Thoracic aorta (tissue), 2 donors: ENCODE results near the gene CERS4. TPM values are rescaled to one million over a fixed set of nuclear protein-coding genes. Genes with fewer than 3 reads are reported as not detected.

Experiments
- ATAC-seq: fragments of 150-250 bp; one replicate; pipeline ENCODE4 v1.8.0; 2017; ENCODE audit warnings: low read depth; ENCODE audit not compliant: insufficient number of reproducible peaks, low FRiP score
- DNase-seq: peaks from one replicate; pipeline ENCODE4 v3.0.0-alpha.2; 2020; ENCODE audit warnings: low spot score
- H3K27ac ChIP-seq, 2 donors: fragments of 200-600 bp; sonication (generic); 1 replicate in 1 of 2; 2 replicates in 1 of 2; pipeline ENCODE4 v1.5.1; 2016; ENCODE audit warnings: mild to moderate bottlenecking in 2 of 2, moderate library complexity in 2 of 2
- H3K27me3 ChIP-seq: fragments of 200-600 bp; sonication (generic); replicated peaks from 2 replicates; pipeline ENCODE4 v1.6.0; 2016; ENCODE audit warnings: mild to moderate bottlenecking; ENCODE audit not compliant: insufficient read depth
- H3K36me3 ChIP-seq: fragments of 200-600 bp; sonication (generic); one replicate; pipeline ENCODE4 v1.5.1; 2016
- H3K4me1 ChIP-seq, 2 donors: fragments of 200-600 bp; sonication (generic); 1 replicate in 1 of 2; 2 replicates in 1 of 2; pipeline versions ENCODE4 v1.5.1 to v1.6.0; 2016; ENCODE audit warnings: low read depth in 2 of 2, mild to moderate bottlenecking in 1 of 2; ENCODE audit not compliant: control insufficient read depth in 1 of 2
- H3K4me3 ChIP-seq: fragments of 200-600 bp; sonication (generic); 2 replicates; pipeline ENCODE4 v1.5.1; 2016; ENCODE audit warnings: mild to moderate bottlenecking
- H3K9me3 ChIP-seq: fragments of 200-600 bp; sonication (generic); 2 replicates; pipeline ENCODE4 v1.5.1; 2016
- CTCF ChIP-seq: fragments of 200-600 bp; sonication (generic); IDR thresholded peaks from one replicate; pipeline ENCODE4 v1.5.1; 2019; ENCODE audit warnings: antibody characterized with exemption
- total RNA-seq, 2 donors: library from RNA; depleted of rRNA; stranded (reverse); fragments of >200 nt; gene quantifications; one replicate each; pipeline versions ENCODE4 v1.1.0 to v1.2.3, GENCODE V29; 2016

Gene CERS4
- total RNA-seq, 2 donors from 2014 or later: 21.9 to 29.7 TPM

GRCh38 chr19:8208119-8208921, 850 bp upstream of the CERS4 start:
- ATAC-seq: no peak
- no peak for TF ChIP-seq CTCF

GRCh38 chr19:8209462-8210378, 550 bp downstream of the CERS4 start:
- TF ChIP-seq CTCF: no peak
- Histone ChIP-seq H3K36me3 (no peaks in the 10 kb centered on the region), H3K27ac (peak overlapping the region in 1 of 2 donors; percentile 0), H3K9me3 (no peaks in the 10 kb centered on the region), H3K27me3 (no peaks in the 10 kb centered on the region), H3K4me1 (peaks cover 4 to 21% of the 10 kb centered on the region in 2 donors), H3K4me3 (peak overlapping the region; percentile 85)
- no peak for DNase-seq
- no peak for ATAC-seq

More at GRCh38 chr19:8208119-8208921, 850 bp upstream of the CERS4 start:
- Histone ChIP-seq H3K4me3 (peak overlapping the region; percentile 85), H3K27me3 (no peaks in the 10 kb centered on the region), H3K9me3 (no peaks in the 10 kb centered on the region), H3K36me3 (no peaks in the 10 kb centered on the region), H3K27ac (peak overlapping the region in 1 of 2 donors; percentile 40), H3K4me1 (peaks cover 4 to 21% of the 10 kb centered on the region in 2 donors)
- DNase-seq: no peak

- peaks cover 4 to 21% of the 10 kb centered on the region in 2 donors for H3K4me1 ChIP-seq
- H3K36me3 ChIP-seq: no peaks in the 10 kb centered on the region
- no peaks in the 10 kb centered on the region for H3K27me3 ChIP-seq
- peak overlapping the region; percentile 85 for H3K4me3 ChIP-seq
- TF ChIP-seq CTCF: no peak
- DNase-seq (no peak), ATAC-seq (no peak)
- H3K9me3 ChIP-seq: no peaks in the 10 kb centered on the region
- no peak overlapping the region for H3K27ac ChIP-seq
Measured at GRCh38 chr19:8210421-8211101, 1.4 kb downstream of the CERS4 start.

- DNase-seq: no peak
- Histone ChIP-seq H3K9me3 (no peaks in the 10 kb centered on the region), H3K4me1 (peaks cover 4 to 21% of the 10 kb centered on the region in 2 donors), H3K36me3 (no peaks in the 10 kb centered on the region), H3K27ac (no peak overlapping the region), H3K27me3 (no peaks in the 10 kb centered on the region), H3K4me3 (no peak overlapping the region)
- no peak for ATAC-seq
- no peak for TF ChIP-seq CTCF
Measured at GRCh38 chr19:8212212-8212611, 3.0 kb downstream of the CERS4 start.
